HAP-1 (cell line): ENCODE data around the gene ERLEC1.
"Not testable (repeated sequence)": the region's sequence is repeated elsewhere in the genome, so short reads cannot be mapped to it uniquely, and the experiment has no call there.

Experiments used
- DNase-seq, 2 experiments: peaks; one replicate each; pipeline ENCODE4 v3.0.0-alpha.2; 2016 to 2020; ENCODE audit warnings: low spot score in 2 of 2
- H3K27me3 ChIP-seq: fragments of 250-450 bp; sonication (Bioruptor Pico); 2 replicates; pipeline ENCODE4 v1.5.1; 2020; ENCODE audit warnings: low read depth, mild to moderate bottlenecking, moderate library complexity
- H3K36me3 ChIP-seq: fragments of 250-450 bp; sonication (Bioruptor Pico); replicated peaks from 2 replicates; pipeline ENCODE4 v1.5.1; 2020; ENCODE audit warnings: mild to moderate bottlenecking
- H3K4me1 ChIP-seq: fragments of 250-450 bp; sonication (Bioruptor Pico); 2 replicates; pipeline ENCODE4 v1.5.1; 2020; ENCODE audit warnings: mild to moderate bottlenecking
- H3K4me3 ChIP-seq: fragments of 250-450 bp; sonication (Bioruptor Pico); 2 replicates; pipeline ENCODE4 v1.5.1; 2020; ENCODE audit warnings: mild to moderate bottlenecking, moderate library complexity
- H3K9me3 ChIP-seq: fragments of 250-450 bp; sonication (Bioruptor Pico); 2 replicates; pipeline ENCODE4 v1.5.1; 2020; ENCODE audit warnings: mild to moderate bottlenecking, moderate library complexity
- in situ Hi-C: fragments of 300-500 bp; cut with MboI; formaldehyde crosslinking; loops from 3 replicates; pipeline ENCODE4 v1.14.3; 2020; ENCODE audit warnings: low sequenced_read_pairs, inconsistent platforms, mixed read lengths

Gene ERLEC1

DNA sequence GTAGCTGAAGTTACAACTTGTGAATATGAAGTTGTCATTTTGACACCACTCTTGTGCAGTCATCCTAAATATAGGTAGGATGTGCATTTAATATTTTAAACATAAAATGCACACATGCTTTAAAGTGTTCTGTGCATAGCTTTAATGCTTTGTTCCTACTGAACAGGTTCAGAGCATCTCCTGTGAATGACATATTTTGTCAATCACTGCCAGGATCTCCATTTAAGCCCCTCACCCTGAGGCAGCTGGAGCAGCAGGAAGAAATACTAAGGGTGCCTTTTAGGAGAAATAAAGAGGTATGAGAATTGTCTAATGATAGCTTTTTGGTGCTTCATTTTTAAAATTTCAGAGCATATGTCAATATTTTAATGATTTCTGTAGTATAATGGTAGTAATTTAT lies 14.7 kb downstream of the ERLEC1 start:
- in situ Hi-C loops, result no loop called here
- peaks cover 19% of the 10 kb centered on the region for H3K36me3 ChIP-seq

DNA sequence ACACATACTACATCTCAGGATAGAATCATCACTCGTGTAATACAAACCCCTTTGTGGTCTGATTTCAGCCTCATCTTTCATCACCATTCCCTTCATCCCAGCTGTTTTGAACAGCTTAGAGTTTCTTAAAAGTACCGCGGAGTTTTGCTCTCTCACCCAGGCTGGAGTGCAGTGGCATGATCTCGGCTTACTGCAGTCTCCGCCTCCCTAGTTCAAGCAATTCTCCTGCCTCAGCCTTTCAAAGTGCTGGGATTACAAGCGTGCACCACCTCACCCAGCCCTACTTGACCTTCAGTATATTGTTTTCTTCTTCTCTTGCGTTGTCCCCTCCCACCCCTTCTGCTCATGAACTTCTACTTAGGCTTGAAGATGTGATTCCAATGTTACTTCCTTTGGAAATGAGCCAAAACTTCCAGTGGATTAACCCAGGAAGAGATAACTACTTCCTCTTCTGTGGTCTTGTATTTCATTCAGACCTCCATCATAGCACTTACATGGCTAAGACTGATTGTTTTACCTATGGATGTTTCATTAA lies 15.8 kb downstream of the ERLEC1 start:
- Histone ChIP-seq H3K27me3 (no peaks in the 10 kb centered on the region), H3K36me3 (peaks cover 17% of the 10 kb centered on the region), H3K4me1 (no peaks in the 10 kb centered on the region), H3K9me3 (no peaks in the 10 kb centered on the region), H3K4me3 (no peak overlapping the region)
- in situ Hi-C loops, result no loop called here
- DNase-seq, result peak in 1 of 2 experiments; percentile 12

More for the DNA sequence above, 14.7 kb downstream of the ERLEC1 start:
- Histone ChIP-seq H3K9me3 (no peaks in the 10 kb centered on the region), H3K4me3 (no peak overlapping the region), H3K27me3 (no peaks in the 10 kb centered on the region), H3K4me1 (no peaks in the 10 kb centered on the region)
- DNase-seq, result no peak

GRCh38 chr2:53811601-53812000 lies 24.8 kb downstream of the ERLEC1 start:
- H3K36me3 ChIP-seq, result peaks cover 61% of the 10 kb centered on the region
- in situ Hi-C loops, result no loop called here
- no peak overlapping the region for H3K4me3 ChIP-seq
- no peak for DNase-seq
- H3K4me1 ChIP-seq, result no peaks in the 10 kb centered on the region
- no peaks in the 10 kb centered on the region for H3K9me3 ChIP-seq
- no peaks in the 10 kb centered on the region for H3K27me3 ChIP-seq

DNA sequence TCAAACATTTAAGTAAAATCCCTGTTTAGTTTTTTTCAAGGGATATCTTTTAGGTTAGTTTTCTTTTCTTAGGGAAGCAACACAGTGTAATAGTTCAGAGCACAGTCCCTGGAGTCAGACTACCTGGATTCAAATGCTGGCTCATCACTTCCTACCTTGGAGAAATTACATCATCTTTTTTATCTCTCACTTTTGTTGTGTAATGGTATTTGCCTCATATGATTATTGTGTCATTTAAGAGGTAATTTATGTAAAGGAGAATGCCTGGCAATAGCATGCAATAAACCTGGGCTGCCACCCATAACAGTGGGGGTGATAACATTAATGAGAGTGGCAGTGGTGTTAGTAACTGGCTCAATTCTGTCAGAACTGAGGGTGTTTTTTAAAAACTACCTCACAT lies 26.3 kb downstream of the ERLEC1 start:
- Histone ChIP-seq H3K27me3 (no peaks in the 10 kb centered on the region), H3K9me3 (no peaks in the 10 kb centered on the region), H3K36me3 (peaks cover 57% of the 10 kb centered on the region), H3K4me3 (no peak overlapping the region), H3K4me1 (no peaks in the 10 kb centered on the region)
- in situ Hi-C loops, result no loop called here
- DNase-seq, result no peak

DNA sequence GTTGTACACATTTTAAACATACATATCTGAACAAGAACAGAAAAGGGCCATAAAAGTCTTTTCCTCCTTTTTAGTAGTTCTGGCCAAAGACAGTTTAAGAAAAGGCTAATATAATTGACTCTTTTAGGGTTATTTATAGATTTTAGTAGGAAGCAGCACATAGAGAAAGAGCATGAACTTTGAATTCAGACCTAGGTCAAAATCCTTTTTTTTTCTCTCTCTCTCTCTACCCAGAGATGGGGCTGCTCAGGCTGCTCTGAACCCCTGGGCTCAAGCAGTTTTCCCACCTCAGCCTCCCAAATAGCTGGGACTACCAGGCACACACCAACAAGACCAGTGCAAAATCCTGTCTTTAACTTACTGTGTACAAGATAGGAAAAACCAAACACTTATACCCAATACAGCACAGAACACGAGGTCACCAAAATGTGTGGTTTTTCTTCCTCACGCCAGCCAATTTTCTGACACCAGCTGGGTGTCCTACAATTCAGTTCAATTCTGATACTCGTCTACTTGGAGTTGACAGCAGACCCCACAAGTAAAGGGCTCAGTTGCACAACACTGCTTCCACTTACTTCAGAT lies 32.1 kb downstream of the ERLEC1 start:
- H3K27me3 ChIP-seq, result no peaks in the 10 kb centered on the region
- no peak for DNase-seq
- H3K36me3 ChIP-seq, result peaks cover 9% of the 10 kb centered on the region
- H3K9me3 ChIP-seq, result no peaks in the 10 kb centered on the region
- H3K4me1 ChIP-seq, result no peaks in the 10 kb centered on the region
- H3K4me3 ChIP-seq, result no peak overlapping the region
- in situ Hi-C loops, result no loop called here

GRCh38 chr2:53819634-53820033 lies 32.8 kb downstream of the ERLEC1 start:
- no peak for DNase-seq
- no peaks in the 10 kb centered on the region for H3K4me1 ChIP-seq
- H3K27me3 ChIP-seq, result no peaks in the 10 kb centered on the region
- peaks cover 3% of the 10 kb centered on the region for H3K36me3 ChIP-seq
- H3K4me3 ChIP-seq, result no peak overlapping the region
- H3K9me3 ChIP-seq, result no peaks in the 10 kb centered on the region
- in situ Hi-C loops, result no loop called here

DNA sequence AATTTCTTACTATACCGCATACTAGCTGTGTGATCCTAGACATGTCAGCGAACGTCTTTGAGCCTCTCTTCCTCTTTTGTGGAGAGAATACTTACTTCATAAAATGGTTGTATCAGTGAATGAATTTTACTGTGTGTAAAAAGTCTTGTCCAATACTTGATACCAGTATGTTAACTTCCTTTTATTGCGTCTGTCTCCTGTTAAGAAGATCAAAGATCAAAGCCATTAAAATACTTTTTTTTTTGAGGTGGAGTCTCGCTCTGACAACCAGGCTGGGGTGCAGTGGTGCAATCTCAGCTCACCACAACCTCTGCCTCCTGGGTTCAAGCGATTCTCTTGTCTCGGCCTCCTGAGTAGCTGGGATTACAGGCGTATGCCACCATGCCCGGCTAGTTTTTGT lies 33.2 kb downstream of the ERLEC1 start:
- peaks cover 3% of the 10 kb centered on the region; the same call in 1 of the 2 replicates for H3K36me3 ChIP-seq
- H3K9me3 ChIP-seq, result no peaks in the 10 kb centered on the region
- H3K27me3 ChIP-seq, result no peaks in the 10 kb centered on the region
- in situ Hi-C loops, result no loop called here
- no peaks in the 10 kb centered on the region for H3K4me1 ChIP-seq
- H3K4me3 ChIP-seq, result no peak overlapping the region
- DNase-seq, result no peak

DNA sequence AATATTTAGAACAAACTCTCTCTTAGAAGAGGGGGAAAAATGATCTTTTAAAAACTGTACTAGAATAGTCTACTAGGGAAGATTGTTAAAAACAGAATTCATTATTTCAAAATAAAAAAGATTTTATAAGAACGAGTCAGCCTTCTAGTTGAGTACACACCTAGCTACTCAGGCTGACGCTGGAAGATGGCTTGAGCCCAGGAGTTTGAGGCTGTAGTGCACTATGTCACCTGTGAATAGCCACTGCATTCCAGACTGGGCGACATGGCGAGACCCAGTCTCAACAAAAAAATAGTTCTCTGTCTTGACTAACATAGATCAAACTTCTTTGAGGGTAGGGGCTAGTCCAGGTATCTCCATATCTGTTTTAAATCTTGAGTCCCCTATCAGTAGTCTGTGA lies 33.9 kb downstream of the ERLEC1 start:
- in situ Hi-C loops, result no loop called here
- Histone ChIP-seq H3K36me3 (no peaks in the 10 kb centered on the region; the same call in 1 of the 2 replicates), H3K9me3 (no peaks in the 10 kb centered on the region), H3K4me1 (no peaks in the 10 kb centered on the region), H3K27me3 (no peaks in the 10 kb centered on the region), H3K4me3 (no peak overlapping the region)
- DNase-seq, result no peak

DNA sequence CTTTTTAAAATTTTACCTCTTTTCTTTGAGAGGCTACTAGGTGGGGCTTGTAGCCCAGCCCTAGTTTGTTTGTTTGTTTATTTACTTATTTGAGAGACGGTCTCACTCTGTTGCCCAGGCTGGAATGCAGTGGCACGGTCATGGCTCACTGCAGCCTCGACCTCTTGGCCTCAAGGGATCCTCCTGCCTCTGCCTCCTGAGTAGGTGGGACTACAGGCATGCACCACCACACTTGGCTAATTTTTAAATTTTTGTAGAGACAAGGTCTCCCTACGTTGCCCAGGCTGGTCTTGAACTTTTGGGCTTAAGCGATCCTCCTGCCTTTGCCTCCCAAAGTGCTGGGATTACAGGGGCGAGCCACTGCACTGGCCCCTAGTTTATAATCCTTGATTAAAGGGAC lies 35.0 kb downstream of the ERLEC1 start:
- Histone ChIP-seq H3K27me3 (no peaks in the 10 kb centered on the region), H3K36me3 (no peaks in the 10 kb centered on the region; the same call in 1 of the 2 replicates), H3K4me3 (no peak overlapping the region), H3K9me3 (no peaks in the 10 kb centered on the region), H3K4me1 (no peaks in the 10 kb centered on the region)
- in situ Hi-C loops, result no loop called here
- no peak for DNase-seq

- H3K9me3 ChIP-seq, H3K27me3 ChIP-seq, H3K4me3 ChIP-seq, in situ Hi-C loops, H3K4me1 ChIP-seq, H3K36me3 ChIP-seq: not testable (repeated sequence)
- DNase-seq, result peak in 1 of 2 experiments; percentile 38
These were observed 36.8 kb downstream of the ERLEC1 start for GRCh38 chr2:53823639-53824038.

- H3K27me3 ChIP-seq, result no peaks in the 10 kb centered on the region
- H3K36me3 ChIP-seq, result no peaks in the 10 kb centered on the region
- no peaks in the 10 kb centered on the region for H3K4me1 ChIP-seq
- no peak overlapping the region for H3K4me3 ChIP-seq
- no peak for DNase-seq
- no peaks in the 10 kb centered on the region for H3K9me3 ChIP-seq
- in situ Hi-C loops, result no loop called here
These were observed 39.2 kb downstream of the ERLEC1 start for GRCh38 chr2:53826030-53826410.

DNA sequence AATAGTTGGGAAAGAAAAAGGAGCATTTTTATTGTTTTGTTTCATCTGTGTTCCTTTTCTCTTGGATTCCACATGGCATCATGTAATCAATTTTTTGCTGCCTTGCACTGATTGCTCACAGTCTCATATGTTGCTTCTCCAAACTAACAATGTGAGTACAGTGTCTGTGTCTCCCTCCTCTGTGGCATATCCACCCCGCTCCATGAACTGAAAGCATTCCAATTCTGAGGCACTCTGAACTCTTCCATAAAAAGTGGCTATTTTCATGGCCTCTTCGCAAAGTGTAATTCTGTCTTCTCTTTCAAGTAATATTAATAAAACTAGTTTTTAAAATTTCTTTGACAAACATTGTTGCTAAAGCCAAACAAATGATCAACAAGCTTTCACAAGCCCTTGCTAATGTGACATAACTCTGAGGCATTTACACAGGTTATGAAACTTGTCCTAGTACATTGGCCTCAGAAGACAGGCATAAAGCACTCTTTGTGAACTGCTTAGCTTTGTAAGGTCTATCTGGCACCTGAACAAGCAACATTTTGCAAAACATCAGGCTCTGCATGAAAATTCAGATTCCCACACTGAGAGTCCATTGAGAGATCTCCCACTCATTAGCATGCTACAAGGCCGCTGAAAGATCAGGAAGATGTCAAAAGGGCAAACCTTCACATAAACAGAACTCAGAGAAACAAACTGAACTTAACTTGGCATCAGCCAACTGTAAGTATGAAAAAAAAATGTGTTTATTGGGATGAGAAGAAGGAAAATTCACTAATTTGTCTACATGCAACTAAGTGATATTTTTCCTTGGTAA lies 39.9 kb downstream of the ERLEC1 start:
- Histone ChIP-seq H3K4me1 (no peaks in the 10 kb centered on the region), H3K27me3 (no peaks in the 10 kb centered on the region), H3K9me3 (no peaks in the 10 kb centered on the region), H3K4me3 (no peak overlapping the region), H3K36me3 (no peaks in the 10 kb centered on the region)
- DNase-seq, result no peak
- in situ Hi-C loops, result no loop called here

GRCh38 chr2:53827398-53828175 lies 40.7 kb downstream of the ERLEC1 start:
- Histone ChIP-seq H3K4me3 (no peak overlapping the region), H3K36me3 (no peaks in the 10 kb centered on the region), H3K27me3 (no peaks in the 10 kb centered on the region), H3K4me1 (no peaks in the 10 kb centered on the region), H3K9me3 (no peaks in the 10 kb centered on the region)
- in situ Hi-C loops, result no loop called here
- DNase-seq, result peak in 1 of 2 experiments; percentile 13

- no peaks in the 10 kb centered on the region for H3K27me3 ChIP-seq
- in situ Hi-C loops, result no loop called here
These were observed 41.5 kb downstream of the ERLEC1 start for GRCh38 chr2:53828331-53828730.

More at GRCh38 chr2:53828331-53828730, 41.5 kb downstream of the ERLEC1 start:
- Histone ChIP-seq H3K4me1 (no peaks in the 10 kb centered on the region), H3K36me3 (no peaks in the 10 kb centered on the region), H3K9me3 (no peaks in the 10 kb centered on the region), H3K4me3 (no peak overlapping the region)
- no peak for DNase-seq
